ENCODE measurements around the gene PAPPA. TPM values are rescaled to one million over a fixed set of nuclear protein-coding genes. Genes with fewer than 3 reads are reported as not detected.

PAPPA gene
- total RNA-seq, 1 experiment from 2014 or later: 7.0 TPM

GRCh38 chr9:116162241-116162781 lies 8.7 kb downstream of the PAPPA start:
- DNase-seq (ENCODE audit: unreplicated experiment): no peak
- no TSS peak for BruUV-seq (replicated peaks)
- Mint-ChIP-seq H3K9me3 (ENCODE audit: unreplicated experiment) (no peaks in the 10 kb centered on the region), H3K36me3 (ENCODE audit: insufficient read depth, unreplicated experiment) (no peaks in the 10 kb centered on the region), H3K27me3 (ENCODE audit: insufficient read depth, unreplicated experiment) (no peaks in the 10 kb centered on the region), H3K4me3 (ENCODE audit: unreplicated experiment) (no peak overlapping the region), H3K4me1 (ENCODE audit: insufficient read depth, unreplicated experiment) (peaks cover 16% of the 10 kb centered on the region), H3K27ac (ENCODE audit: low read depth, unreplicated experiment) (peak overlapping the region; percentile 12)
- intact Hi-C loops (cut with micrococcal nuclease): no loop called here
- ChIA-PET CTCF (interaction anchor here (0.6 to 2.4 kb wide), 5 partner anchors 10 to 409 kb away, joined by 3 to 17 read pairs (median 3); no protein-coding TSS in a partner anchor), POLR2A (interaction anchor here (0.7 kb wide), 1 partner anchor 272 kb away, joined by 3 read pairs; no protein-coding TSS in a partner anchor)
- TF ChIP-seq CTCF (IDR thresholded peaks at IDR 0.05; ENCODE audit: unreplicated experiment): no peak

- peak; percentile 45 for DNase-seq (ENCODE audit: unreplicated experiment)
- POLR2A ChIA-PET: no interaction called here
- CTCF ChIA-PET: interaction anchor here (0.6 to 1.9 kb wide), 10 partner anchors 10 to 570 kb away, joined by 3 to 7 read pairs (median 4); partner anchors contain the start of gene PAPPA
- no TSS peak for BruUV-seq (replicated peaks)
- Mint-ChIP-seq H3K36me3 (ENCODE audit: insufficient read depth, unreplicated experiment) (no peaks in the 10 kb centered on the region), H3K27ac (ENCODE audit: low read depth, unreplicated experiment) (peak overlapping the region; percentile 12), H3K4me1 (ENCODE audit: insufficient read depth, unreplicated experiment) (peaks cover 16% of the 10 kb centered on the region), H3K27me3 (ENCODE audit: insufficient read depth, unreplicated experiment) (no peaks in the 10 kb centered on the region), H3K4me3 (ENCODE audit: unreplicated experiment) (no peak overlapping the region), H3K9me3 (ENCODE audit: unreplicated experiment) (no peaks in the 10 kb centered on the region)
- intact Hi-C loops (cut with micrococcal nuclease): no loop called here
- peak; percentile 23 for TF ChIP-seq CTCF (IDR thresholded peaks at IDR 0.05; ENCODE audit: unreplicated experiment)
Measured at GRCh38 chr9:116163293-116164055, 9.9 kb downstream of the PAPPA start.

- Mint-ChIP-seq H3K27me3 (ENCODE audit: insufficient read depth, unreplicated experiment) (no peaks in the 10 kb centered on the region), H3K36me3 (ENCODE audit: insufficient read depth, unreplicated experiment) (no peaks in the 10 kb centered on the region), H3K27ac (ENCODE audit: low read depth, unreplicated experiment) (no peak overlapping the region), H3K9me3 (ENCODE audit: unreplicated experiment) (no peaks in the 10 kb centered on the region), H3K4me3 (ENCODE audit: unreplicated experiment) (no peak overlapping the region), H3K4me1 (ENCODE audit: insufficient read depth, unreplicated experiment) (peaks cover 16% of the 10 kb centered on the region)
- CTCF ChIA-PET: interaction anchor here (1.0 to 1.8 kb wide), 7 partner anchors 12 to 574 kb away, joined by 3 to 7 read pairs (median 4); partner anchors contain the start of gene PAPPA
- POLR2A ChIA-PET: interaction anchor here (0.6 to 1.0 kb wide), 4 partner anchors 9 to 1692 kb away, joined by 3 to 6 read pairs (median 3); no protein-coding TSS in a partner anchor
- intact Hi-C loops (cut with micrococcal nuclease): loop anchor here (1.0 to 5.0 kb wide), 2 partner anchors 283 to 406 kb away; no protein-coding TSS in a partner anchor
- TF ChIP-seq CTCF (IDR thresholded peaks at IDR 0.05; ENCODE audit: unreplicated experiment): no peak
- no TSS peak for BruUV-seq (replicated peaks)
- no peak for DNase-seq (ENCODE audit: unreplicated experiment)
Measured at GRCh38 chr9:116165912-116166311, 12.3 kb downstream of the PAPPA start.

- Mint-ChIP-seq H3K9me3 (ENCODE audit: unreplicated experiment) (no peaks in the 10 kb centered on the region), H3K27ac (ENCODE audit: low read depth, unreplicated experiment) (no peak overlapping the region), H3K4me3 (ENCODE audit: unreplicated experiment) (no peak overlapping the region), H3K4me1 (ENCODE audit: insufficient read depth, unreplicated experiment) (peaks cover 16% of the 10 kb centered on the region), H3K36me3 (ENCODE audit: insufficient read depth, unreplicated experiment) (no peaks in the 10 kb centered on the region), H3K27me3 (ENCODE audit: insufficient read depth, unreplicated experiment) (no peaks in the 10 kb centered on the region)
- POLR2A ChIA-PET: interaction anchor here (0.6 kb wide), 1 partner anchor 62 kb away, joined by 3 read pairs; no protein-coding TSS in a partner anchor
- CTCF ChIA-PET: interaction anchor here (0.7 to 1.8 kb wide), 6 partner anchors 14 to 575 kb away, joined by 3 to 7 read pairs (median 4); no protein-coding TSS in a partner anchor
- TF ChIP-seq CTCF (IDR thresholded peaks at IDR 0.05; ENCODE audit: unreplicated experiment): peak; percentile 19
- intact Hi-C loops (cut with micrococcal nuclease): loop anchor here (1.0 to 5.0 kb wide), 2 partner anchors 283 to 406 kb away; no protein-coding TSS in a partner anchor
- no peak for DNase-seq (ENCODE audit: unreplicated experiment)
- no TSS peak for BruUV-seq (replicated peaks)
Measured at GRCh38 chr9:116166713-116167112, 13.1 kb downstream of the PAPPA start.
